Endothelial cell (in vitro differentiated cells): Measurements from ENCODE around the gene ANKRD40. TPM values are rescaled to one million over a fixed set of nuclear protein-coding genes. Genes with fewer than 3 reads are reported as not detected.

ENCODE experiments used
- DNase-seq: peaks from one replicate; pipeline ENCODE4 v3.0.0; 2021; ENCODE audit warnings: low spot score
- H3K27ac Mint-ChIP-seq: one replicate; pipeline ENCODE4 v1.8.0; 2021; ENCODE audit warnings: mixed read lengths, inconsistent platforms; ENCODE audit not compliant: unreplicated experiment
- H3K27me3 Mint-ChIP-seq: one replicate; pipeline ENCODE4 v1.8.0; 2021; ENCODE audit warnings: mild to moderate bottlenecking, moderate library complexity, mixed read lengths, inconsistent platforms; ENCODE audit not compliant: unreplicated experiment
- H3K36me3 Mint-ChIP-seq: one replicate; pipeline ENCODE4 v1.8.0; 2021; ENCODE audit warnings: mild to moderate bottlenecking, low read depth, mixed read lengths, inconsistent platforms; ENCODE audit not compliant: unreplicated experiment
- H3K4me1 Mint-ChIP-seq: one replicate; pipeline ENCODE4 v1.8.0; 2021; ENCODE audit warnings: mild to moderate bottlenecking, mixed read lengths, inconsistent platforms; ENCODE audit not compliant: unreplicated experiment
- H3K4me3 Mint-ChIP-seq: one replicate; pipeline ENCODE4 v1.8.0; 2021; ENCODE audit warnings: mild to moderate bottlenecking, mixed read lengths, inconsistent platforms; ENCODE audit not compliant: unreplicated experiment
- H3K9me3 Mint-ChIP-seq: one replicate; pipeline ENCODE4 v1.8.0; 2021; ENCODE audit warnings: mixed read lengths, inconsistent platforms; ENCODE audit not compliant: unreplicated experiment
- total RNA-seq: library from RNA; stranded (reverse); fragmentation: NEBNext Ultra II Directional; extraction: Animal tissue kit (Norgen Biotek cat#: 25700); gene quantifications from one replicate; pipeline ENCODE4 v1.2.1, GENCODE V29; 2021; ENCODE audit not compliant: unreplicated experiment
- TF ChIP-seq, protein P1 (sequence below): fragments of 200-600 bp; sonication (generic); IDR thresholded peaks from one replicate; pipeline ENCODE4 v1.5.0; 2021; ENCODE audit warnings: antibody characterized with exemption; ENCODE audit not compliant: unreplicated experiment

The ANKRD40 gene
- total RNA-seq, 1 donor from 2014 or later, result 37.3 TPM

GRCh38 chr17:50719924-50720794 lies 12.4 kb upstream of the ANKRD40 start:
- DNase-seq, result no peak
- Mint-ChIP-seq H3K27me3 (no peaks in the 10 kb centered on the region), H3K4me3 (peak overlapping the region; percentile 98), H3K4me1 (peaks cover 21% of the 10 kb centered on the region), H3K36me3 (no peaks in the 10 kb centered on the region), H3K27ac (peak overlapping the region; percentile 89), H3K9me3 (no peaks in the 10 kb centered on the region)
- TF ChIP-seq, protein P1, sequence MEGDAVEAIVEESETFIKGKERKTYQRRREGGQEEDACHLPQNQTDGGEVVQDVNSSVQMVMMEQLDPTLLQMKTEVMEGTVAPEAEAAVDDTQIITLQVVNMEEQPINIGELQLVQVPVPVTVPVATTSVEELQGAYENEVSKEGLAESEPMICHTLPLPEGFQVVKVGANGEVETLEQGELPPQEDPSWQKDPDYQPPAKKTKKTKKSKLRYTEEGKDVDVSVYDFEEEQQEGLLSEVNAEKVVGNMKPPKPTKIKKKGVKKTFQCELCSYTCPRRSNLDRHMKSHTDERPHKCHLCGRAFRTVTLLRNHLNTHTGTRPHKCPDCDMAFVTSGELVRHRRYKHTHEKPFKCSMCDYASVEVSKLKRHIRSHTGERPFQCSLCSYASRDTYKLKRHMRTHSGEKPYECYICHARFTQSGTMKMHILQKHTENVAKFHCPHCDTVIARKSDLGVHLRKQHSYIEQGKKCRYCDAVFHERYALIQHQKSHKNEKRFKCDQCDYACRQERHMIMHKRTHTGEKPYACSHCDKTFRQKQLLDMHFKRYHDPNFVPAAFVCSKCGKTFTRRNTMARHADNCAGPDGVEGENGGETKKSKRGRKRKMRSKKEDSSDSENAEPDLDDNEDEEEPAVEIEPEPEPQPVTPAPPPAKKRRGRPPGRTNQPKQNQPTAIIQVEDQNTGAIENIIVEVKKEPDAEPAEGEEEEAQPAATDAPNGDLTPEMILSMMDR, result no peak

GRCh38 chr17:50719144-50719923 lies 11.6 kb upstream of the ANKRD40 start, which contains the start of gene LUC7L3:
TSS of gene LUC7L3 (plus strand) at chr17:50719603. CDS start at chr17:50719733, 130 bp downstream.
- TF ChIP-seq, protein P1, result no peak
- H3K36me3 Mint-ChIP-seq, result no peaks in the 10 kb centered on the region
- no peaks in the 10 kb centered on the region for H3K9me3 Mint-ChIP-seq
- H3K4me3 Mint-ChIP-seq, result peak within 1 kb of the TSS; percentile 98
- H3K27ac Mint-ChIP-seq, result peak within 1 kb of the TSS; percentile 98
- peaks cover 21% of the 10 kb centered on the region for H3K4me1 Mint-ChIP-seq
- DNase-seq, result peak; percentile 96
- no peaks in the 10 kb centered on the region for H3K27me3 Mint-ChIP-seq

GRCh38 chr17:50715471-50715870 lies 7.8 kb upstream of the ANKRD40 start:
- TF ChIP-seq, protein P1, result no peak
- no peak overlapping the region for H3K27ac Mint-ChIP-seq
- H3K36me3 Mint-ChIP-seq, result peaks cover 3% of the 10 kb centered on the region
- no peaks in the 10 kb centered on the region for H3K27me3 Mint-ChIP-seq
- H3K4me1 Mint-ChIP-seq, result peaks cover 3% of the 10 kb centered on the region
- H3K9me3 Mint-ChIP-seq, result no peaks in the 10 kb centered on the region
- no peak overlapping the region for H3K4me3 Mint-ChIP-seq
- DNase-seq, result no peak

DNA sequence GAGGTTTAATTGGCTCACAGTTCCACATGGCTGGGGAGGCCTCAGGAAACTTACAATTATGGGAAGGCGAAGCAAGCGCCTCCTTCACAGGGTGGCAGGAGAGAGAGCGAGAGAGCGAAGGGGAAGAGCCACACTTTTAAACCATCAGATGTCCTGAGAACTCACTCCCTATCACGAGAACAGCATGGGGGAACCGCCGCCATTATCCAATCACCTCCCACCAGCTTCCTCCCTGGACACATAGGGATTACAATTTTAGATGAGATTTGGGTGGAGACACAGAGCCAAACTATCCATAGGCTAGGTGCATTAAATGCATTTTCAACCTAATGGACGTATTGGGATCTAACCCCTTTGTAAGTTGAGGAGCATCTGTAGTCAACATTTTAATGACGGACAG lies 4.9 kb upstream of the ANKRD40 start:
- DNase-seq, result no peak
- TF ChIP-seq, protein P1, result no peak
- H3K4me1 Mint-ChIP-seq, result peaks cover 10% of the 10 kb centered on the region
- peaks cover 3% of the 10 kb centered on the region for H3K36me3 Mint-ChIP-seq
- no peaks in the 10 kb centered on the region for H3K27me3 Mint-ChIP-seq
- H3K4me3 Mint-ChIP-seq, result no peak overlapping the region
- no peaks in the 10 kb centered on the region for H3K9me3 Mint-ChIP-seq
- no peak overlapping the region for H3K27ac Mint-ChIP-seq
